ENCODE measurements around the gene GP9. TPM values are rescaled to one million over a fixed set of nuclear protein-coding genes. Genes with fewer than 3 reads are reported as not detected.

GP9 gene
- total and polyA plus RNA-seq, 2 donors (not counting 1 experiment from before 2014, with no cell fraction given): not detected

DNA sequence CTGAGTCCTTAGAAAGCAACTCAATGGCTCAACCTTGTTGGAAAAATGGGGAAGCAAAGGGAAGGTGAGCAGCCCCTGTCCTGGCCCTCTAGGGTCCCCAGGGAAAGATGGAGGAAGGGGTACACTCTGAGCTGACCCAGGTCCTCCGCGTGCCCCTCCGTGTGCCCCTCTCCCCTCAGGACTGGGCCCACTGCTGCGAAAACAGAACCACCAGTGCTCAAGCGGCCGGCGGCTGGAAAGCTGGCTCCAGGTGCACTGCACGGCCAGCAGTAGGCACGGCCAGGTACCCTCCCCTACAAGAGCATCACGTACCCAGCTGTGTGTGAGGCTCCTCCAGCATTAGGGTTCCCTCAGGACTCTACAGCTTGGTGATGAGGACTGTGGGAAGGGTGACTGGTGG, 34.7 kb downstream of the GP9 start:
- H3K27ac ChIP-seq (ENCODE audit: low read length in 2 of 2): no peak overlapping the region
- no peaks in the 10 kb centered on the region for H3K4me1 ChIP-seq (ENCODE audit: control insufficient read depth in 2 of 2, insufficient read depth in 2 of 2, low read length in 2 of 2)
- H3K4me3 ChIP-seq (ENCODE audit: control extremely low read depth in 1 of 5, extremely low read depth in 1 of 5, insufficient read depth in 1 of 5, low read depth in 2 of 5, low read length in 4 of 5): no peak overlapping the region
- CTCF ChIA-PET: interaction anchor here (0.6 to 3.7 kb wide), 2 partner anchors 57 to 125 kb away, joined by 3 to 11 read pairs; no protein-coding TSS in a partner anchor
- ATAC-seq (ENCODE audit: low read depth): no peak
- POLR2A ChIA-PET: no interaction called here
- peaks cover 1 to 12% of the 10 kb centered on the region in 2 experiments for H3K36me3 ChIP-seq (replicated peaks in 1 of 2; ENCODE audit: control extremely low read depth in 1 of 2, control insufficient read depth in 1 of 2, extremely low read depth in 1 of 2, insufficient read depth in 2 of 2, low read length in 1 of 2)
- H2AFZ ChIP-seq (ENCODE audit: insufficient read depth, low read depth, low read length, poor library complexity, severe bottlenecking): no peak overlapping the region
- no peak overlapping the region for H3K9ac ChIP-seq (ENCODE audit: low read length)
- no peak for DNase-seq
- Mint-ChIP-seq H3K27ac (no peak overlapping the region), H3K4me1 (no peaks in the 10 kb centered on the region), H3K27me3 (no peaks in the 10 kb centered on the region), H3K9me3 (ENCODE audit: insufficient read depth) (peaks cover 4% of the 10 kb centered on the region), H3K4me3 (no peak overlapping the region)
- no peak for TF ChIP-seq EZH2 (IDR thresholded peaks at IDR 0.05; ENCODE audit: borderline replicate concordance, insufficient read depth, low read depth, low read length, poor library complexity, severe bottlenecking)
- TF ChIP-seq, protein P1, sequence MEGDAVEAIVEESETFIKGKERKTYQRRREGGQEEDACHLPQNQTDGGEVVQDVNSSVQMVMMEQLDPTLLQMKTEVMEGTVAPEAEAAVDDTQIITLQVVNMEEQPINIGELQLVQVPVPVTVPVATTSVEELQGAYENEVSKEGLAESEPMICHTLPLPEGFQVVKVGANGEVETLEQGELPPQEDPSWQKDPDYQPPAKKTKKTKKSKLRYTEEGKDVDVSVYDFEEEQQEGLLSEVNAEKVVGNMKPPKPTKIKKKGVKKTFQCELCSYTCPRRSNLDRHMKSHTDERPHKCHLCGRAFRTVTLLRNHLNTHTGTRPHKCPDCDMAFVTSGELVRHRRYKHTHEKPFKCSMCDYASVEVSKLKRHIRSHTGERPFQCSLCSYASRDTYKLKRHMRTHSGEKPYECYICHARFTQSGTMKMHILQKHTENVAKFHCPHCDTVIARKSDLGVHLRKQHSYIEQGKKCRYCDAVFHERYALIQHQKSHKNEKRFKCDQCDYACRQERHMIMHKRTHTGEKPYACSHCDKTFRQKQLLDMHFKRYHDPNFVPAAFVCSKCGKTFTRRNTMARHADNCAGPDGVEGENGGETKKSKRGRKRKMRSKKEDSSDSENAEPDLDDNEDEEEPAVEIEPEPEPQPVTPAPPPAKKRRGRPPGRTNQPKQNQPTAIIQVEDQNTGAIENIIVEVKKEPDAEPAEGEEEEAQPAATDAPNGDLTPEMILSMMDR (IDR thresholded peaks at IDR 0.05): no peak
- intact Hi-C loops (cut with micrococcal nuclease): no loop called here
- peaks cover 21% of the 10 kb centered on the region for H3K79me2 ChIP-seq (ENCODE audit: control insufficient read depth, insufficient read depth, low read length)
- no peaks in the 10 kb centered on the region for H3K9me3 ChIP-seq (ENCODE audit: control extremely low read depth in 1 of 3, control insufficient read depth in 2 of 3, insufficient read depth in 1 of 3, low read length in 2 of 3)
- WGBS (ENCODE audit: insufficient coverage): 100% methylated on average over 7 of the region's 10 CpGs
- peaks cover 29% of the 10 kb centered on the region for H4K20me1 ChIP-seq (ENCODE audit: control insufficient read depth, insufficient read depth, low read length, poor library complexity, severe bottlenecking)
- no peaks in the 10 kb centered on the region for H3K27me3 ChIP-seq (replicated peaks in 1 of 4; ENCODE audit: control extremely low read depth in 1 of 4, control insufficient read depth in 3 of 4, insufficient read depth in 4 of 4, low read length in 3 of 4)
- H3K4me2 ChIP-seq (replicated peaks; ENCODE audit: low read depth, low read length, poor library complexity, severe bottlenecking): no peak overlapping the region

DNA sequence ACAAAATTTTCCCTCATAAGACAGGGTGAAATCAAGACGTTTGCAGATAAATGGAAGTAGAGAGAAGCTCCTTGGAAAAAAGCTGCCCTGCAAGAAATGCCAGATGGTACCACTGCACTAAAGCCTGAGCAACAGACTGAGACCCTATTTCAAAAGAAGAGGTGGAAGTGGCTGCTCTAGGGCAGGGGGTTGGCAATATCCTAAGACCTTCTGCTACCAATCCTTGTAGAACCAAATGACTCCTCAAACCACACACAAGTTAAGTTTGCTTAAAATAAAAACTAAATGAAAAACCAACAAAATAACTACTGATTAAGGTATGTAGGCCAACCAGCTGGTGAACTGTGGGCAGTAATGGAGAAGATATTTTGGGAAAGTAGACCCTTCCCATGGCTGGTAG, 39.7 kb downstream of the GP9 start:
- no peak overlapping the region for H3K4me3 Mint-ChIP-seq
- H3K4me1 ChIP-seq (ENCODE audit: control insufficient read depth in 2 of 2, insufficient read depth in 2 of 2, low read length in 2 of 2): no peaks in the 10 kb centered on the region

More for the DNA sequence above, 39.7 kb downstream of the GP9 start:
- peaks cover 4% of the 10 kb centered on the region for H3K9me3 Mint-ChIP-seq (ENCODE audit: insufficient read depth)
- H3K79me2 ChIP-seq (ENCODE audit: control insufficient read depth, insufficient read depth, low read length): peaks cover 61% of the 10 kb centered on the region
- H2AFZ ChIP-seq (ENCODE audit: insufficient read depth, low read depth, low read length, poor library complexity, severe bottlenecking): no peak overlapping the region
- H3K4me3 ChIP-seq (ENCODE audit: control extremely low read depth in 1 of 5, extremely low read depth in 1 of 5, insufficient read depth in 1 of 5, low read depth in 2 of 5, low read length in 4 of 5): no peak overlapping the region
- H3K27me3 Mint-ChIP-seq: no peaks in the 10 kb centered on the region
- no peaks in the 10 kb centered on the region for H3K27me3 ChIP-seq (replicated peaks in 1 of 4; ENCODE audit: control extremely low read depth in 1 of 4, control insufficient read depth in 3 of 4, insufficient read depth in 4 of 4, low read length in 3 of 4)
- no peak overlapping the region for H3K4me2 ChIP-seq (replicated peaks; ENCODE audit: low read depth, low read length, poor library complexity, severe bottlenecking)
- H3K36me3 ChIP-seq (replicated peaks in 1 of 2; ENCODE audit: control extremely low read depth in 1 of 2, control insufficient read depth in 1 of 2, extremely low read depth in 1 of 2, insufficient read depth in 2 of 2, low read length in 1 of 2): no peaks in the 10 kb centered on the region
- DNase-seq (no peak), ATAC-seq (ENCODE audit: low read depth) (no peak)
- POLR2A ChIA-PET: no interaction called here
- H3K9ac ChIP-seq (ENCODE audit: low read length): no peak overlapping the region
- no CpG with 5 or more reads among the region's 1 CpG for WGBS (ENCODE audit: insufficient coverage)
- H3K9me3 ChIP-seq (ENCODE audit: control extremely low read depth in 1 of 3, control insufficient read depth in 2 of 3, insufficient read depth in 1 of 3, low read length in 2 of 3): no peaks in the 10 kb centered on the region
- TF ChIP-seq, protein P1 (IDR thresholded peaks at IDR 0.05): no peak
- TF ChIP-seq EZH2 (IDR thresholded peaks at IDR 0.05; ENCODE audit: borderline replicate concordance, insufficient read depth, low read depth, low read length, poor library complexity, severe bottlenecking): no peak
- intact Hi-C loops (cut with micrococcal nuclease): no loop called here
- no peak overlapping the region for H3K27ac ChIP-seq (ENCODE audit: low read length in 2 of 2)
- no peak overlapping the region for H3K27ac Mint-ChIP-seq
- H3K4me1 Mint-ChIP-seq: no peaks in the 10 kb centered on the region
- H4K20me1 ChIP-seq (ENCODE audit: control insufficient read depth, insufficient read depth, low read length, poor library complexity, severe bottlenecking): peaks cover 56% of the 10 kb centered on the region
- CTCF ChIA-PET: interaction anchor here (1.2 kb wide), 1 partner anchor 62 kb away, joined by 3 read pairs; no protein-coding TSS in a partner anchor

All from B cell (primary cell).